GM23338 (cell line): Measurements from ENCODE around the gene ATP13A2. TPM values are rescaled to one million over a fixed set of nuclear protein-coding genes. Genes with fewer than 3 reads are reported as not detected.

ENCODE experiments used
- ATAC-seq: fragments of 200-7000 bp; cut with Tn5 transposase; 3 replicates; pipeline ENCODE4 v1.9.1; 2020
- DNase-seq: peaks from one replicate; pipeline ENCODE4 v3.0.0-alpha.2; 2015; ENCODE audit warnings: low spot score
- H2AFZ ChIP-seq: fragments of 200-600 bp; sonication (generic); 2 replicates; pipeline ENCODE4 v1.8.0; 2016; ENCODE audit warnings: antibody characterized with exemption, mild to moderate bottlenecking, moderate library complexity
- H3F3A ChIP-seq: fragments of 200-600 bp; sonication (generic); replicated peaks from 2 replicates; pipeline ENCODE4 v1.8.0; 2017; ENCODE audit warnings: antibody characterized with exemption, mixed run types, low read depth
- H3K27ac ChIP-seq: fragments of 200-600 bp; sonication (generic); 2 replicates; pipeline ENCODE4 v1.6.1; 2016; ENCODE audit warnings: low read depth
- H3K27me3 ChIP-seq: fragments of 200-600 bp; sonication (generic); 2 replicates; pipeline ENCODE4 v1.8.0; 2016; ENCODE audit warnings: mild to moderate bottlenecking, mixed run types, moderate library complexity; ENCODE audit not compliant: insufficient read depth
- H3K36me3 ChIP-seq: fragments of 200-600 bp; sonication (generic); 2 replicates; pipeline ENCODE4 v1.8.0; 2016; ENCODE audit warnings: mild to moderate bottlenecking; ENCODE audit not compliant: insufficient read depth
- H3K4me1 ChIP-seq: fragments of 200-600 bp; sonication (generic); 2 replicates; pipeline ENCODE4 v1.8.0; 2016; ENCODE audit warnings: mild to moderate bottlenecking, moderate library complexity; ENCODE audit not compliant: insufficient read depth
- H3K4me2 ChIP-seq: fragments of 200-600 bp; sonication (generic); 2 replicates; pipeline ENCODE4 v1.7.1; 2017; ENCODE audit warnings: mixed run types
- H3K4me3 ChIP-seq: fragments of 200-600 bp; sonication (generic); 2 replicates; pipeline ENCODE4 v1.6.1; 2016; ENCODE audit warnings: mixed run types
- H3K79me2 ChIP-seq: fragments of 200-600 bp; sonication (generic); replicated peaks from 2 replicates; pipeline ENCODE4 v1.8.0; 2017; ENCODE audit warnings: mild to moderate bottlenecking; ENCODE audit not compliant: insufficient read depth
- H3K9me2 ChIP-seq: fragments of 200-600 bp; sonication (generic); 2 replicates; pipeline ENCODE4 v1.8.0; 2017; ENCODE audit not compliant: insufficient read depth
- H4K20me1 ChIP-seq: fragments of 200-600 bp; sonication (generic); replicated peaks from 2 replicates; pipeline ENCODE4 v1.8.0; 2017; ENCODE audit warnings: mild to moderate bottlenecking; ENCODE audit not compliant: insufficient read depth
- H3K27ac Mint-ChIP-seq: 2 replicates; pipeline ENCODE4 v1.8.0; 2020; ENCODE audit warnings: inconsistent platforms, mild to moderate bottlenecking, moderate library complexity, mixed read lengths
- H3K27me3 Mint-ChIP-seq: 3 replicates; pipeline ENCODE4 v1.8.0; 2022; ENCODE audit warnings: low read depth, mild to moderate bottlenecking, moderate library complexity, mixed read lengths, inconsistent platforms; ENCODE audit not compliant: insufficient read depth, poor library complexity
- H3K36me3 Mint-ChIP-seq: 3 replicates; pipeline ENCODE4 v1.8.0; 2021; ENCODE audit warnings: low read depth, mild to moderate bottlenecking, inconsistent platforms, moderate library complexity, mixed read lengths
- H3K4me1 Mint-ChIP-seq: 3 replicates; pipeline ENCODE4 v1.8.0; 2020; ENCODE audit warnings: mild to moderate bottlenecking, inconsistent platforms, mixed read lengths
- H3K4me3 Mint-ChIP-seq: 3 replicates; pipeline ENCODE4 v1.8.0; 2021; ENCODE audit warnings: moderate library complexity, mild to moderate bottlenecking, inconsistent platforms, mixed read lengths
- H3K9me3 Mint-ChIP-seq: 3 replicates; pipeline ENCODE4 v1.8.0; 2020; ENCODE audit warnings: moderate library complexity, mild to moderate bottlenecking, inconsistent platforms, mixed read lengths
- CREB1 ChIP-seq: fragments of 250-450 bp; sonication (Bioruptor Pico); IDR thresholded peaks from 2 replicates; pipeline ENCODE4 v1.5.0; 2020; ENCODE audit warnings: low read depth, mild to moderate bottlenecking, moderate library complexity
- EZH2 ChIP-seq: fragments of 200-600 bp; sonication (generic); IDR thresholded peaks from one replicate; pipeline ENCODE4 v1.8.0; 2017; ENCODE audit warnings: antibody characterized with exemption, mild to moderate bottlenecking, low read depth; ENCODE audit not compliant: unreplicated experiment
- EZH2phosphoT487 ChIP-seq: fragments of 200-600 bp; sonication (generic); IDR thresholded peaks from one replicate; pipeline ENCODE4 v1.8.1; 2018; ENCODE audit warnings: antibody characterized with exemption; ENCODE audit not compliant: unreplicated experiment
- JUNB ChIP-seq: IDR thresholded peaks from one replicate; pipeline ENCODE4 v1.6.1; 2016; ENCODE audit warnings: antibody characterized with exemption; ENCODE audit not compliant: unreplicated experiment
- NANOG ChIP-seq: IDR thresholded peaks from 2 replicates; pipeline ENCODE4 v1.6.1; 2016; ENCODE audit warnings: antibody characterized with exemption, borderline replicate concordance
- POLR2AphosphoS5 ChIP-seq: IDR thresholded peaks from 2 replicates; pipeline ENCODE4 v1.6.1; 2016; ENCODE audit warnings: antibody characterized with exemption, low read depth
- STAT1 ChIP-seq: IDR thresholded peaks from one replicate; pipeline ENCODE4 v1.6.1; 2016; ENCODE audit warnings: antibody characterized with exemption; ENCODE audit not compliant: unreplicated experiment
- ZNF114 ChIP-seq: fragments of 250-450 bp; sonication (Bioruptor Pico); IDR thresholded peaks from 2 replicates; pipeline ENCODE4 v1.5.0; 2020; ENCODE audit warnings: mild to moderate bottlenecking, moderate library complexity
- ZNF331 ChIP-seq: fragments of 250-450 bp; sonication (Bioruptor Pico); IDR thresholded peaks from 2 replicates; pipeline ENCODE4 v1.5.0; 2020; ENCODE audit warnings: low read depth, mild to moderate bottlenecking, moderate library complexity
- polyA plus RNA-seq: library from polyadenylated mRNA; unstranded; fragments of >200 nt; fragmentation: Nextera tagmentation; extraction: Ambion mirVana; gene quantifications from 2 replicates; pipeline ENCODE4 v1.2.1, GENCODE V29; 2016
- total RNA-seq: library from RNA; depleted of rRNA; stranded (reverse); fragments of >200 nt; shearing (Covaris generic); gene quantifications from 2 replicates; pipeline ENCODE4 v1.2.3, GENCODE V29; 2014
- TF ChIP-seq, protein P1 (sequence below): fragments of 250-450 bp; sonication (Bioruptor Pico); IDR thresholded peaks from 2 replicates; pipeline ENCODE4 v1.5.0; 2020; ENCODE audit warnings: mild to moderate bottlenecking, moderate library complexity
- TF ChIP-seq, protein P2 (sequence below), 2 experiments: fragments of 200-600 bp in 1 of 2; sonication (generic) in 1 of 2; conservative IDR thresholded peaks; 2 replicates each; pipeline versions ENCODE4 v1.5.1 to v1.6.1; 2016 to 2017; ENCODE audit warnings: antibody characterized with exemption in 2 of 2, low read depth in 2 of 2, mild to moderate bottlenecking in 2 of 2, moderate library complexity in 1 of 2
- TF ChIP-seq, protein P3 (sequence below): IDR thresholded peaks from 2 replicates; pipeline ENCODE4 v1.6.1; 2016; ENCODE audit warnings: antibody characterized with exemption
- TF ChIP-seq, protein P4 (sequence below): IDR thresholded peaks from one replicate; pipeline ENCODE4 v1.6.1; 2018; ENCODE audit warnings: antibody characterized with exemption; ENCODE audit not compliant: unreplicated experiment

ATP13A2 gene
- total and polyA plus RNA-seq, 2 experiments from 2014 or later = 30.1 to 87.7 TPM

DNA sequence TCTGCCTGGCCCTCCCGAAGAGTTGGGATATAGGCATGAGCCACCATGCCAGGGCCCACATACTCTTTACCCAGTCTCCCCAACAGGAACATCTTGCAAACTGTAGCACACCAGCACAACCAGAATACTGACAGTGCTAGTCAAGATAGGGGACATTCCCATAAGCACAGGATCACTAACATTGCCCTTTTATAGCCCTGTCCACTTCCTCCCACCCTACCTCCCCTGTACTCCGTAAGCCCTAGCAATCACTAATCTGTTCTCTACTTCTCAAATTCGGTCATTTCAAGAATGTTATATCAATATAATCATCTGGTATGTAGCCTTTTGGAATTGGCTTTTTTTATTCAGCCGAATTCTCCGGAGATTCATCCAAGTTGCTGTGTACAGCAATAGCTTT, 36.2 kb upstream of the ATP13A2 start:
- TF ChIP-seq, protein P1, sequence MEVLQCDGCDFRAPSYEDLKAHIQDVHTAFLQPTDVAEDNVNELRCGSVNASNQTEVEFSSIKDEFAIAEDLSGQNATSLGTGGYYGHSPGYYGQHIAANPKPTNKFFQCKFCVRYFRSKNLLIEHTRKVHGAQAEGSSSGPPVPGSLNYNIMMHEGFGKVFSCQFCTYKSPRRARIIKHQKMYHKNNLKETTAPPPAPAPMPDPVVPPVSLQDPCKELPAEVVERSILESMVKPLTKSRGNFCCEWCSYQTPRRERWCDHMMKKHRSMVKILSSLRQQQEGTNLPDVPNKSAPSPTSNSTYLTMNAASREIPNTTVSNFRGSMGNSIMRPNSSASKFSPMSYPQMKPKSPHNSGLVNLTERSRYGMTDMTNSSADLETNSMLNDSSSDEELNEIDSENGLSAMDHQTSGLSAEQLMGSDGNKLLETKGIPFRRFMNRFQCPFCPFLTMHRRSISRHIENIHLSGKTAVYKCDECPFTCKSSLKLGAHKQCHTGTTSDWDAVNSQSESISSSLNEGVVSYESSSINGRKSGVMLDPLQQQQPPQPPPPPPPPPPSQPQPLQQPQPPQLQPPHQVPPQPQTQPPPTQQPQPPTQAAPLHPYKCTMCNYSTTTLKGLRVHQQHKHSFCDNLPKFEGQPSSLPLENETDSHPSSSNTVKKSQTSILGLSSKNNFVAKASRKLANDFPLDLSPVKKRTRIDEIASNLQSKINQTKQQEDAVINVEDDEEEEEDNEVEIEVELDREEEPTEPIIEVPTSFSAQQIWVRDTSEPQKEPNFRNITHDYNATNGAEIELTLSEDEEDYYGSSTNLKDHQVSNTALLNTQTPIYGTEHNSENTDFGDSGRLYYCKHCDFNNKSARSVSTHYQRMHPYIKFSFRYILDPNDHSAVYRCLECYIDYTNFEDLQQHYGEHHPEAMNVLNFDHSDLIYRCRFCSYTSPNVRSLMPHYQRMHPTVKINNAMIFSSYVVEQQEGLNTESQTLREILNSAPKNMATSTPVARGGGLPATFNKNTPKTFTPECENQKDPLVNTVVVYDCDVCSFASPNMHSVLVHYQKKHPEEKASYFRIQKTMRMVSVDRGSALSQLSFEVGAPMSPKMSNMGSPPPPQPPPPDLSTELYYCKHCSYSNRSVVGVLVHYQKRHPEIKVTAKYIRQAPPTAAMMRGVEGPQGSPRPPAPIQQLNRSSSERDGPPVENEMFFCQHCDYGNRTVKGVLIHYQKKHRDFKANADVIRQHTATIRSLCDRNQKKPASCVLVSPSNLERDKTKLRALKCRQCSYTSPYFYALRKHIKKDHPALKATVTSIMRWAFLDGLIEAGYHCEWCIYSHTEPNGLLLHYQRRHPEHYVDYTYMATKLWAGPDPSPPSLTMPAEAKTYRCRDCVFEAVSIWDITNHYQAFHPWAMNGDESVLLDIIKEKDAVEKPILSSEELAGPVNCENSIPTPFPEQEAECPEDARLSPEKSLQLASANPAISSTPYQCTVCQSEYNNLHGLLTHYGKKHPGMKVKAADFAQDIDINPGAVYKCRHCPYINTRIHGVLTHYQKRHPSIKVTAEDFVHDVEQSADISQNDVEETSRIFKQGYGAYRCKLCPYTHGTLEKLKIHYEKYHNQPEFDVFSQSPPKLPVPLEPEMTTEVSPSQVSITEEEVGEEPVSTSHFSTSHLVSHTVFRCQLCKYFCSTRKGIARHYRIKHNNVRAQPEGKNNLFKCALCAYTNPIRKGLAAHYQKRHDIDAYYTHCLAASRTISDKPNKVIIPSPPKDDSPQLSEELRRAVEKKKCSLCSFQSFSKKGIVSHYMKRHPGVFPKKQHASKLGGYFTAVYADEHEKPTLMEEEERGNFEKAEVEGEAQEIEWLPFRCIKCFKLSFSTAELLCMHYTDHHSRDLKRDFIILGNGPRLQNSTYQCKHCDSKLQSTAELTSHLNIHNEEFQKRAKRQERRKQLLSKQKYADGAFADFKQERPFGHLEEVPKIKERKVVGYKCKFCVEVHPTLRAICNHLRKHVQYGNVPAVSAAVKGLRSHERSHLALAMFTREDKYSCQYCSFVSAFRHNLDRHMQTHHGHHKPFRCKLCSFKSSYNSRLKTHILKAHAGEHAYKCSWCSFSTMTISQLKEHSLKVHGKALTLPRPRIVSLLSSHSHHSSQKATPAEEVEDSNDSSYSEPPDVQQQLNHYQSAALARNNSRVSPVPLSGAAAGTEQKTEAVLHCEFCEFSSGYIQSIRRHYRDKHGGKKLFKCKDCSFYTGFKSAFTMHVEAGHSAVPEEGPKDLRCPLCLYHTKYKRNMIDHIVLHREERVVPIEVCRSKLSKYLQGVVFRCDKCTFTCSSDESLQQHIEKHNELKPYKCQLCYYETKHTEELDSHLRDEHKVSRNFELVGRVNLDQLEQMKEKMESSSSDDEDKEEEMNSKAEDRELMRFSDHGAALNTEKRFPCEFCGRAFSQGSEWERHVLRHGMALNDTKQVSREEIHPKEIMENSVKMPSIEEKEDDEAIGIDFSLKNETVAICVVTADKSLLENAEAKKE (CRISPR knock-in tag) = no peak
- no peak for TF ChIP-seq STAT1
- TF ChIP-seq JUNB = no peak
- TF ChIP-seq NANOG = no peak
- TF ChIP-seq, protein P2, sequence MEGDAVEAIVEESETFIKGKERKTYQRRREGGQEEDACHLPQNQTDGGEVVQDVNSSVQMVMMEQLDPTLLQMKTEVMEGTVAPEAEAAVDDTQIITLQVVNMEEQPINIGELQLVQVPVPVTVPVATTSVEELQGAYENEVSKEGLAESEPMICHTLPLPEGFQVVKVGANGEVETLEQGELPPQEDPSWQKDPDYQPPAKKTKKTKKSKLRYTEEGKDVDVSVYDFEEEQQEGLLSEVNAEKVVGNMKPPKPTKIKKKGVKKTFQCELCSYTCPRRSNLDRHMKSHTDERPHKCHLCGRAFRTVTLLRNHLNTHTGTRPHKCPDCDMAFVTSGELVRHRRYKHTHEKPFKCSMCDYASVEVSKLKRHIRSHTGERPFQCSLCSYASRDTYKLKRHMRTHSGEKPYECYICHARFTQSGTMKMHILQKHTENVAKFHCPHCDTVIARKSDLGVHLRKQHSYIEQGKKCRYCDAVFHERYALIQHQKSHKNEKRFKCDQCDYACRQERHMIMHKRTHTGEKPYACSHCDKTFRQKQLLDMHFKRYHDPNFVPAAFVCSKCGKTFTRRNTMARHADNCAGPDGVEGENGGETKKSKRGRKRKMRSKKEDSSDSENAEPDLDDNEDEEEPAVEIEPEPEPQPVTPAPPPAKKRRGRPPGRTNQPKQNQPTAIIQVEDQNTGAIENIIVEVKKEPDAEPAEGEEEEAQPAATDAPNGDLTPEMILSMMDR (conservative IDR thresholded peaks at IDR 0.05; ENCODE audit: low read depth in 2 of 2) = no peak
- no peak for TF ChIP-seq EZH2
- TF ChIP-seq, protein P3, sequence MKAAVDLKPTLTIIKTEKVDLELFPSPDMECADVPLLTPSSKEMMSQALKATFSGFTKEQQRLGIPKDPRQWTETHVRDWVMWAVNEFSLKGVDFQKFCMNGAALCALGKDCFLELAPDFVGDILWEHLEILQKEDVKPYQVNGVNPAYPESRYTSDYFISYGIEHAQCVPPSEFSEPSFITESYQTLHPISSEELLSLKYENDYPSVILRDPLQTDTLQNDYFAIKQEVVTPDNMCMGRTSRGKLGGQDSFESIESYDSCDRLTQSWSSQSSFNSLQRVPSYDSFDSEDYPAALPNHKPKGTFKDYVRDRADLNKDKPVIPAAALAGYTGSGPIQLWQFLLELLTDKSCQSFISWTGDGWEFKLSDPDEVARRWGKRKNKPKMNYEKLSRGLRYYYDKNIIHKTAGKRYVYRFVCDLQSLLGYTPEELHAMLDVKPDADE = no peak
- no peak for TF ChIP-seq ZNF114 (CRISPR knock-in tag)
- TF ChIP-seq ZNF331 (CRISPR knock-in tag) = no peak
- no peak for TF ChIP-seq EZH2phosphoT487
- no peak for TF ChIP-seq POLR2AphosphoS5
- no peak for TF ChIP-seq CREB1 (CRISPR knock-in tag)
- TF ChIP-seq, protein P4, sequence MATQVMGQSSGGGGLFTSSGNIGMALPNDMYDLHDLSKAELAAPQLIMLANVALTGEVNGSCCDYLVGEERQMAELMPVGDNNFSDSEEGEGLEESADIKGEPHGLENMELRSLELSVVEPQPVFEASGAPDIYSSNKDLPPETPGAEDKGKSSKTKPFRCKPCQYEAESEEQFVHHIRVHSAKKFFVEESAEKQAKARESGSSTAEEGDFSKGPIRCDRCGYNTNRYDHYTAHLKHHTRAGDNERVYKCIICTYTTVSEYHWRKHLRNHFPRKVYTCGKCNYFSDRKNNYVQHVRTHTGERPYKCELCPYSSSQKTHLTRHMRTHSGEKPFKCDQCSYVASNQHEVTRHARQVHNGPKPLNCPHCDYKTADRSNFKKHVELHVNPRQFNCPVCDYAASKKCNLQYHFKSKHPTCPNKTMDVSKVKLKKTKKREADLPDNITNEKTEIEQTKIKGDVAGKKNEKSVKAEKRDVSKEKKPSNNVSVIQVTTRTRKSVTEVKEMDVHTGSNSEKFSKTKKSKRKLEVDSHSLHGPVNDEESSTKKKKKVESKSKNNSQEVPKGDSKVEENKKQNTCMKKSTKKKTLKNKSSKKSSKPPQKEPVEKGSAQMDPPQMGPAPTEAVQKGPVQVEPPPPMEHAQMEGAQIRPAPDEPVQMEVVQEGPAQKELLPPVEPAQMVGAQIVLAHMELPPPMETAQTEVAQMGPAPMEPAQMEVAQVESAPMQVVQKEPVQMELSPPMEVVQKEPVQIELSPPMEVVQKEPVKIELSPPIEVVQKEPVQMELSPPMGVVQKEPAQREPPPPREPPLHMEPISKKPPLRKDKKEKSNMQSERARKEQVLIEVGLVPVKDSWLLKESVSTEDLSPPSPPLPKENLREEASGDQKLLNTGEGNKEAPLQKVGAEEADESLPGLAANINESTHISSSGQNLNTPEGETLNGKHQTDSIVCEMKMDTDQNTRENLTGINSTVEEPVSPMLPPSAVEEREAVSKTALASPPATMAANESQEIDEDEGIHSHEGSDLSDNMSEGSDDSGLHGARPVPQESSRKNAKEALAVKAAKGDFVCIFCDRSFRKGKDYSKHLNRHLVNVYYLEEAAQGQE = no peak
- peaks cover 57% of the 10 kb centered on the region for H3K79me2 ChIP-seq
- H3K36me3 ChIP-seq = peaks cover 27% of the 10 kb centered on the region

More for the DNA sequence above, 36.2 kb upstream of the ATP13A2 start:
- Mint-ChIP-seq H3K4me1 (peaks cover 13% of the 10 kb centered on the region; the same call in 2 of the 3 replicates), H3K27ac (no peak overlapping the region), H3K36me3 (peaks cover 27% of the 10 kb centered on the region), H3K27me3 (peaks cover 2% of the 10 kb centered on the region), H3K9me3 (no peaks in the 10 kb centered on the region), H3K4me3 (no peak overlapping the region)
- Histone ChIP-seq H3F3A (peaks cover 23% of the 10 kb centered on the region), H3K9me2 (no peaks in the 10 kb centered on the region), H3K4me1 (peaks cover 7% of the 10 kb centered on the region), H2AFZ (no peak overlapping the region), H4K20me1 (peaks cover 19% of the 10 kb centered on the region), H3K4me3 (no peak overlapping the region), H3K4me2 (no peak overlapping the region), H3K27me3 (no peaks in the 10 kb centered on the region), H3K27ac (peak overlapping the region; percentile 45; the same call in 1 of the 2 replicates)
- ATAC-seq (no peak), DNase-seq (no peak)
